ENCODE data around the gene ASB1.

ASB1 gene

DNA sequence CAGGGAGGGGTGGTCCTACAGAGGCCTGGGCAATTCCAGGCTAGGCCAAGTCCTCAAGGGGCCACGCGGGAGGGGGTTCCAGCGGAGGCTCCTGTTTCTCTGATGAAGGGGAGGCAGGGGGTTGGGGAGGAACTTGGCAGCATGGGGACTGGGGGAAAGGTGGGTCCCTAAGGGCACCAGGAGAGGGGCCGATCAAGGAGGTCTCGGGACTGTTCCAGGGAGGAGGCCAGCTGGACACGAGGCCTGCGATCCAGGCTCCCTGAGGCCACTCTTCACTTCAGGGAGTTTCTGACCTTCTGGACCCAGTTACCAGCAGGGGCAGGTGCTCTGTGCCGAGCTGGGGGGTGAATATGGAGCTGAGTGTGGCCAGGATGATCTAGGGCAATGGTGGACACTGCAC is 71.5 kb downstream of the ASB1 start:
- no peak for DNase-seq

DNA sequence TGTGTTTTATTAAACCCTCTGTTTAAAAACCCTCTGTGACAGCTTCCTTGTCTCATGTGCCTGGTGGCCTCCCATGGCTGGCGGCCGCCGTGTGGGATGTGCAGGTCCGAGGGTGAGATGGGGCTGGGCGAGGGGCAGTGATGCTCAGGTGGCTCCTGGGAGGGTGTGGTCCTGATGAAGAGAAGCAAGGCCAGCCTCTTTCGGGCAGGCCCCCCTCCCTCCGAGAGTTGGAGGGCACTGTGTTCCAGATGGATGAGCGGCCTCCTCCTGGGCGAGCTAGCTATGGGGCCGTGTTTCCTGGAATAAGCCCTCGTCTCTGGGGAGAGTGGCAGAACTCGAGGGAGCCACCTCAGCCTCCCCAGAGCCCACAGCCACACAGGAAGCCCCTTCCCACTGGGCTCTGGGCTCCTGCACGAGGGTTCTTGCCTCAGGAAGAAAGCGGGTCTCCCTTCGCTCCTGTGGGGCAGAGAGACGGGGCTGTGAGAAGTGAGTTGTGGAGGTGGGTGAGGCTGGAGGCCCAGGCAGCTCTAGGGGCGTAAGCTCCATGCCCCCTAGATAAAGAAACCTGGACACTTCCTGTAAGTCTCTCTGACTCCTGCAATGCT is 72.1 kb downstream of the ASB1 start:
- DNase-seq = no peak

DNA sequence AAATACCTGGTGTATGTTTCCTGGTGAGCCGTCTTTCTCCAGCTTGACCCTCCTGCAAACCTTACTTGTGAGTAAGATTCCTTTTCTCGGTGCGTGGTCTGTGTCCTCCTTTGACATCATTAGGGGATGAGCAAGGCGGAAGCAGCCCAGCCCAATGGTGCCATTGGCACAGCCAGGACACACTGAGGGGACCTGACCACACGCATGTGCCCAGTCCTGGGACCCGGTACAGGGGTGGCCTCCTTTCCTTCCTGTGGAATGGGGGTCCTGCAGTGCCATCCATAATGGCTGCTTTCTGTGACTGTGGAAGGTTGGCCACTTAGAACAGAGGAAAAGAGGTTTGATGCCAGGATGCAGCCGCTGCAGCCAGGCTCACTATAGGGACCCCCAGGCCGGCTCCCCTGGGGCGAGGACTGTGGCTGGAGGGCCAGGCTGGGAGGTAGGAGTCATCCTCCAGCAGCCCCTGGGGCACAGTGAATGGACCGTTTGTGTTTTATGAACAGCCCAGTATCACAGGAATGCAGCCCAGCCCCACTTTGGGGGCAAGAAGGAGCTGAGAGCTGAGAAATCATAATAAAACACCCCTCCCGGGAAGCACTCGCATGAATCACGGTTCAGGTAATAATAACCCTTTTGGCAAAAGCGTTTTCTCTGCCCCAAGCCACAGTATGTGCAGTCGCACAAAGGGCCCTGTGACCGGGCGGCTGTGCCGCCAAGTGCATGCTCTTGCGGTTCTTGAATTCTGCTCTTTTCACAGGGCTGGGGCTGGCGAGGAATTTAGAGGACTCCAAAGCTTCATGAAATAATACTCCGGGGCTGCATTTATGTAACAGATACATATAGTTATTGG is 73.2 kb downstream of the ASB1 start:
- DNase-seq = no peak

GRCh38 chr2:238501311-238501710 is 74.6 kb downstream of the ASB1 start:
- DNase-seq = no peak
